HCT116 (cell line): Measurements from ENCODE around the gene FAM114A1. TPM values are rescaled to one million over a fixed set of nuclear protein-coding genes. Genes with fewer than 3 reads are reported as not detected.

Experiments
- ATAC-seq: fragments of 200-7000 bp; cut with Tn5 transposase; 2 replicates; pipeline ENCODE4 v1.9.1; 2020; ENCODE audit warnings: mild to moderate bottlenecking, moderate library complexity
- BruUV-seq: library from RNA; stranded (reverse); fragments of 400-500 nt; replicated peaks from 2 replicates; lab custom pipeline; 2021; lab: Mats Ljungman, UMichigan
- CTCF ChIA-PET: fragments of 300-600 bp; sonication (Branson Sonifier 250); formaldehyde crosslinking; loops from one replicate; lab custom pipeline; 2021; ENCODE audit warnings: antibody characterized with exemption; lab: Charles Lee
- POLR2A ChIA-PET: fragments of 300-600, 350-600 bp; sonication (Branson Sonifier 250); formaldehyde crosslinking; loops from one replicate; lab custom pipeline; 2021; ENCODE audit warnings: antibody characterized with exemption; lab: Charles Lee
- RAD21 ChIA-PET, 2 experiments: fragments of 300-600 bp; sonication (Branson Sonifier 250); formaldehyde crosslinking; loops; one replicate each; lab custom pipeline; 2023; ENCODE audit warnings: low total read pairs in 2 of 2; ENCODE audit not compliant: uncharacterized antibody in 2 of 2, unreplicated experiment in 2 of 2, low non-redundant PET in 1 of 2; lab: Charles Lee
- DNase-seq: peaks from one replicate; pipeline ENCODE4 v3.0.0-alpha.2; 2010; ENCODE audit warnings: low read depth, low spot score
- H2AFZ ChIP-seq: fragments of 200-600 bp; shearing (Covaris generic), sonication (generic); 2 replicates; pipeline ENCODE4 v1.6.1; 2017; ENCODE audit warnings: low read depth, mixed run types, mixed read lengths, antibody characterized with exemption, low read length; ENCODE audit not compliant: poor library complexity, severe bottlenecking
- H3K27ac ChIP-seq: 2 replicates; pipeline ENCODE4 v1.5.1; 2012; ENCODE audit warnings: low read depth, low read length
- H3K27me3 ChIP-seq: fragments of 200-600 bp; sonication (generic); 2 replicates; pipeline ENCODE4 v1.6.1; 2016; ENCODE audit warnings: mixed run types, low read length, mixed read lengths; ENCODE audit not compliant: insufficient read depth
- H3K36me3 ChIP-seq, 2 experiments: fragments of 200-500 bp in 1 of 2; fragments of 200-600 bp in 1 of 2; sonication (Bioruptor generic) in 1 of 2; sonication (generic) in 1 of 2; 2 replicates each; pipeline versions ENCODE4 v1.5.1 to v1.6.1; 2014 to 2016; ENCODE audit warnings: low read length in 2 of 2, inconsistent platforms in 1 of 2, mixed read lengths in 1 of 2, mixed run types in 1 of 2; ENCODE audit not compliant: insufficient read depth in 2 of 2, control insufficient read depth in 1 of 2
- H3K4me1 ChIP-seq, 2 experiments: fragments of 200-600 bp in 1 of 2; sonication (generic) in 1 of 2; 2 replicates each; pipeline versions ENCODE4 v1.5.1 to v1.6.1; 2012 to 2017; ENCODE audit warnings: low read length in 2 of 2, inconsistent platforms in 1 of 2, mild to moderate bottlenecking in 1 of 2, mixed read lengths in 1 of 2, mixed run types in 1 of 2, moderate library complexity in 1 of 2; ENCODE audit not compliant: insufficient read depth in 2 of 2, control insufficient read depth in 1 of 2
- H3K4me2 ChIP-seq: fragments of 200-600 bp; sonication (generic); 2 replicates; pipeline ENCODE4 v1.6.1; 2017; ENCODE audit warnings: mixed run types, low read length, mixed read lengths
- H3K4me3 ChIP-seq, 2 experiments: fragments of 200-600 bp in 1 of 2; sonication (generic) in 1 of 2; replicated peaks in 1 of 2; 2 replicates each; pipeline ENCODE4 v1.5.1; 2011 to 2016; ENCODE audit warnings: low read length in 2 of 2, control low read depth in 1 of 2, low read depth in 1 of 2, mild to moderate bottlenecking in 1 of 2, mixed read lengths in 1 of 2, mixed run types in 1 of 2
- H3K79me2 ChIP-seq: fragments of 200-600 bp; sonication (generic); 2 replicates; pipeline ENCODE4 v1.6.1; 2017; ENCODE audit warnings: mild to moderate bottlenecking, mixed run types, low read length, moderate library complexity, mixed read lengths; ENCODE audit not compliant: insufficient read depth
- H3K9ac ChIP-seq: fragments of 200-600 bp; sonication (generic); 2 replicates; pipeline ENCODE4 v1.6.1; 2016; ENCODE audit warnings: low read length, mixed read lengths
- H3K9me2 ChIP-seq: fragments of 200-600 bp; sonication (generic), shearing (Covaris generic); 2 replicates; pipeline ENCODE4 v1.6.1; 2017; ENCODE audit warnings: mixed run types, mild to moderate bottlenecking, moderate library complexity; ENCODE audit not compliant: insufficient read depth
- H3K9me3 ChIP-seq, 2 experiments: fragments of 200-500 bp in 1 of 2; fragments of 200-600 bp in 1 of 2; sonication (Bioruptor generic) in 1 of 2; sonication (generic) in 1 of 2; 2 replicates each; pipeline ENCODE4 v1.6.1; 2014 to 2017; ENCODE audit warnings: low read length in 2 of 2, mixed read lengths in 2 of 2, inconsistent platforms in 1 of 2, low read depth in 1 of 2, mild to moderate bottlenecking in 1 of 2, mixed run types in 1 of 2, moderate library complexity in 1 of 2; ENCODE audit not compliant: control insufficient read depth in 1 of 2, insufficient read depth in 1 of 2
- H4K20me1 ChIP-seq: fragments of 200-600 bp; sonication (generic), shearing (Covaris generic); 2 replicates; pipeline ENCODE4 v1.6.1; 2017; ENCODE audit warnings: mixed run types, mild to moderate bottlenecking, moderate library complexity; ENCODE audit not compliant: insufficient read depth
- EZH2 ChIP-seq: fragments of 200-600 bp; sonication (generic); IDR thresholded peaks from 2 replicates; pipeline ENCODE4 v1.6.1; 2017; ENCODE audit warnings: antibody characterized with exemption, mixed run types
- RAD21 ChIP-seq: IDR thresholded peaks from 2 replicates; pipeline ENCODE4 v1.6.1; 2012; ENCODE audit warnings: low read depth, mild to moderate bottlenecking
- SRF ChIP-seq: IDR thresholded peaks from 2 replicates; pipeline ENCODE4 v1.6.1; 2012; ENCODE audit warnings: low read depth
- YY1 ChIP-seq: IDR thresholded peaks from 2 replicates; pipeline ENCODE4 v1.6.1; 2011; ENCODE audit warnings: low read length, low read depth, moderate library complexity, mild to moderate bottlenecking; ENCODE audit not compliant: insufficient replicate concordance; ENCODE audit errors: extremely low read depth
- intact Hi-C: fragments of 100-400 bp; cut with micrococcal nuclease; formaldehyde crosslinking; loops from 2 replicates; pipeline ENCODE4 v1.10.0; 2022
- total RNA-seq: library from RNA; stranded (reverse); gene quantifications from one replicate; pipeline ENCODE4 v1.2.1, GENCODE V29; 2021; ENCODE audit not compliant: unreplicated experiment
- TF ChIP-seq, protein P1 (sequence below): IDR thresholded peaks from 2 replicates; pipeline ENCODE4 v1.6.1; 2012
- TF ChIP-seq, protein P2 (sequence below): IDR thresholded peaks from 2 replicates; pipeline ENCODE4 v1.6.1; 2012; ENCODE audit warnings: low read depth
- TF ChIP-seq, protein P3 (sequence below): IDR thresholded peaks from 2 replicates; pipeline ENCODE4 v1.6.1; 2011; ENCODE audit warnings: mild to moderate bottlenecking, low read length, moderate library complexity; ENCODE audit not compliant: insufficient replicate concordance; ENCODE audit errors: extremely low read depth

FAM114A1 gene
- total RNA-seq, 1 experiment from 2014 or later, result 35.6 TPM

DNA sequence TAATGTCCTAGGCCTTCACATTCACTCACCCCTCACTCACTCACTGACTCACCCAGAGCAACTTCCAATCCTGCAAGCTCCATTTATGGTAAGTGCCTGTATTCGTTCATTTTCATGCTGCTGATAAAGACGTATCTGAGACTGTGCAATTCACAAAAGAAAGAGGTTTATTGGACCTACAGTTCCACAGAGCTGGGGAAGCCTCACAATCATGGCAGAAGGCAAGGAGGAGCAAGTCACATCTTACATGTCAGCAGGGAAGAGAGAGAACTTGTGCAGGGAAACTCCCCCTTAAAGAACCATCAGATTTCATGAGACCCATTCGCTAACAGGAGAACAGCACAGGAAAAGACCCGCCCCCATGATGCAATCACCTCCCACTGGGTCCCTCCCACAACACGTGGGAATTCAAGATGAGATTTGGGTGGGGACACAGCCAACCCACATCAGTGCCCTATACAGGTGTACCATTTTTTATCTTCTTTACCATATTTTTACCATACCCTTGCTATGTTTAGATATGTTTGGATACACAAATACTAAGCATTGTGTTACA is 44.8 kb upstream of the FAM114A1 start:
- H3K9me2 ChIP-seq, result no peaks in the 10 kb centered on the region
- BruUV-seq, result no TSS peak
- no peaks in the 10 kb centered on the region for H3K9me3 ChIP-seq
- no peaks in the 10 kb centered on the region for H3K27me3 ChIP-seq
- RAD21 ChIA-PET, result no interaction called here
- no peak overlapping the region for H3K4me3 ChIP-seq
- intact Hi-C loops, result no loop called here
- H3K4me1 ChIP-seq, result no peaks in the 10 kb centered on the region
- CTCF ChIA-PET, result interaction anchor here (1.4 kb wide), 1 partner anchor 41 kb away, joined by 4 read pairs; no protein-coding TSS in a partner anchor
- H3K79me2 ChIP-seq, result no peaks in the 10 kb centered on the region
- H3K36me3 ChIP-seq, result no peaks in the 10 kb centered on the region
- no peak overlapping the region for H3K27ac ChIP-seq
- no peak overlapping the region for H2AFZ ChIP-seq
- H3K9ac ChIP-seq, result no peak overlapping the region
- H3K4me2 ChIP-seq, result no peak overlapping the region
- TF ChIP-seq, protein P1, sequence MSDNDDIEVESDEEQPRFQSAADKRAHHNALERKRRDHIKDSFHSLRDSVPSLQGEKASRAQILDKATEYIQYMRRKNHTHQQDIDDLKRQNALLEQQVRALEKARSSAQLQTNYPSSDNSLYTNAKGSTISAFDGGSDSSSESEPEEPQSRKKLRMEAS, result no peak
- no peak for TF ChIP-seq YY1
- TF ChIP-seq, protein P2, sequence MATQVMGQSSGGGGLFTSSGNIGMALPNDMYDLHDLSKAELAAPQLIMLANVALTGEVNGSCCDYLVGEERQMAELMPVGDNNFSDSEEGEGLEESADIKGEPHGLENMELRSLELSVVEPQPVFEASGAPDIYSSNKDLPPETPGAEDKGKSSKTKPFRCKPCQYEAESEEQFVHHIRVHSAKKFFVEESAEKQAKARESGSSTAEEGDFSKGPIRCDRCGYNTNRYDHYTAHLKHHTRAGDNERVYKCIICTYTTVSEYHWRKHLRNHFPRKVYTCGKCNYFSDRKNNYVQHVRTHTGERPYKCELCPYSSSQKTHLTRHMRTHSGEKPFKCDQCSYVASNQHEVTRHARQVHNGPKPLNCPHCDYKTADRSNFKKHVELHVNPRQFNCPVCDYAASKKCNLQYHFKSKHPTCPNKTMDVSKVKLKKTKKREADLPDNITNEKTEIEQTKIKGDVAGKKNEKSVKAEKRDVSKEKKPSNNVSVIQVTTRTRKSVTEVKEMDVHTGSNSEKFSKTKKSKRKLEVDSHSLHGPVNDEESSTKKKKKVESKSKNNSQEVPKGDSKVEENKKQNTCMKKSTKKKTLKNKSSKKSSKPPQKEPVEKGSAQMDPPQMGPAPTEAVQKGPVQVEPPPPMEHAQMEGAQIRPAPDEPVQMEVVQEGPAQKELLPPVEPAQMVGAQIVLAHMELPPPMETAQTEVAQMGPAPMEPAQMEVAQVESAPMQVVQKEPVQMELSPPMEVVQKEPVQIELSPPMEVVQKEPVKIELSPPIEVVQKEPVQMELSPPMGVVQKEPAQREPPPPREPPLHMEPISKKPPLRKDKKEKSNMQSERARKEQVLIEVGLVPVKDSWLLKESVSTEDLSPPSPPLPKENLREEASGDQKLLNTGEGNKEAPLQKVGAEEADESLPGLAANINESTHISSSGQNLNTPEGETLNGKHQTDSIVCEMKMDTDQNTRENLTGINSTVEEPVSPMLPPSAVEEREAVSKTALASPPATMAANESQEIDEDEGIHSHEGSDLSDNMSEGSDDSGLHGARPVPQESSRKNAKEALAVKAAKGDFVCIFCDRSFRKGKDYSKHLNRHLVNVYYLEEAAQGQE, result no peak
- H4K20me1 ChIP-seq, result no peaks in the 10 kb centered on the region
- no peak for DNase-seq
- POLR2A ChIA-PET, result no interaction called here
- ATAC-seq, result no peak

DNA sequence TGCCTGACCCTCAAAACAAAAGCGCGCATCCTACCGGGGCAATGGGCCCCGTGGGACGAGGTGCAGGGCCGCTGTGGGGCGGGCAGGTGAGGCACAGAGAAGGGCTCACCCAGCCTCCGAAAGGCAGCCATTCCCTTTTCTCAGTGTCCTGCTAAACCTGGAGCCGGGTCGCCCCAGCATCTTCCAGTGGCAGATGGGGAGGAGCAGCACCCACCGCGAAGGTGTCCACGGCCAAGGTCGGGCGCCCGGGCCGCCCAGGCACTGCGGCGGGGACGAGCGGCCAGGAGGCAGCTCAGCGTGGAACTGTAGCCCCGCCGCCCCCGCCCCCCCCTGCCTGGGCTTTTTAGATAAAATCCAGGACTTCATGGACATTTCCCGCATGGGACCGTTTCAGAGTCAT is 43.8 kb upstream of the FAM114A1 start:
- intact Hi-C loops, result no loop called here
- no peaks in the 10 kb centered on the region for H3K4me1 ChIP-seq
- no peaks in the 10 kb centered on the region for H3K9me2 ChIP-seq
- H2AFZ ChIP-seq, result no peak overlapping the region
- no peak overlapping the region for H3K4me2 ChIP-seq
- ChIA-PET RAD21 (no interaction called here), POLR2A (no interaction called here), CTCF (no interaction called here)
- ATAC-seq (no peak), DNase-seq (no peak)
- H4K20me1 ChIP-seq, result no peaks in the 10 kb centered on the region
- H3K27ac ChIP-seq, result no peak overlapping the region
- no peaks in the 10 kb centered on the region for H3K9me3 ChIP-seq
- no TSS peak for BruUV-seq
- no peak overlapping the region for H3K4me3 ChIP-seq
- H3K27me3 ChIP-seq, result no peaks in the 10 kb centered on the region
- no peaks in the 10 kb centered on the region for H3K79me2 ChIP-seq
- no peaks in the 10 kb centered on the region for H3K36me3 ChIP-seq
- no peak overlapping the region for H3K9ac ChIP-seq
- no peak for TF ChIP-seq SRF
- no peak for TF ChIP-seq EZH2
- no peak for TF ChIP-seq RAD21
- TF ChIP-seq, protein P3, sequence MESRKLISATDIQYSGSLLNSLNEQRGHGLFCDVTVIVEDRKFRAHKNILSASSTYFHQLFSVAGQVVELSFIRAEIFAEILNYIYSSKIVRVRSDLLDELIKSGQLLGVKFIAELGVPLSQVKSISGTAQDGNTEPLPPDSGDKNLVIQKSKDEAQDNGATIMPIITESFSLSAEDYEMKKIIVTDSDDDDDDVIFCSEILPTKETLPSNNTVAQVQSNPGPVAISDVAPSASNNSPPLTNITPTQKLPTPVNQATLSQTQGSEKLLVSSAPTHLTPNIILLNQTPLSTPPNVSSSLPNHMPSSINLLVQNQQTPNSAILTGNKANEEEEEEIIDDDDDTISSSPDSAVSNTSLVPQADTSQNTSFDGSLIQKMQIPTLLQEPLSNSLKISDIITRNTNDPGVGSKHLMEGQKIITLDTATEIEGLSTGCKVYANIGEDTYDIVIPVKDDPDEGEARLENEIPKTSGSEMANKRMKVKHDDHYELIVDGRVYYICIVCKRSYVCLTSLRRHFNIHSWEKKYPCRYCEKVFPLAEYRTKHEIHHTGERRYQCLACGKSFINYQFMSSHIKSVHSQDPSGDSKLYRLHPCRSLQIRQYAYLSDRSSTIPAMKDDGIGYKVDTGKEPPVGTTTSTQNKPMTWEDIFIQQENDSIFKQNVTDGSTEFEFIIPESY, result no peak
